Caco-2 (cell line): Measurements from ENCODE around the gene EIF4G1. TPM values are rescaled to one million over a fixed set of nuclear protein-coding genes. Genes with fewer than 3 reads are reported as not detected.
A peak's percentile ranks its signal among the peaks of the same experiment; 100 is the strongest.

Source experiments
- BruUV-seq: library from RNA; stranded (reverse); fragments of 400-500 nt; replicated peaks from 2 replicates; lab custom pipeline; 2021; lab: Mats Ljungman, UMichigan
- CTCF ChIA-PET: fragments of 300-600 bp; sonication (Branson Sonifier 250); formaldehyde crosslinking; loops from one replicate; lab custom pipeline; 2022; ENCODE audit warnings: antibody characterized with exemption; lab: Charles Lee
- POLR2A ChIA-PET: fragments of 300-600 bp; sonication (Branson Sonifier 250); formaldehyde crosslinking; loops from one replicate; lab custom pipeline; 2022; ENCODE audit warnings: antibody characterized with exemption; lab: Charles Lee
- DNase-seq, 2 experiments: peaks; one replicate each; pipeline versions ENCODE4 v3.0.0 to v3.0.0-alpha.2; 2020 to 2022
- H3K27me3 ChIP-seq: replicated peaks from 2 replicates; pipeline ENCODE4 v1.6.0; 2011; ENCODE audit warnings: low read length; ENCODE audit not compliant: control insufficient read depth, insufficient read depth
- H3K36me3 ChIP-seq: 2 replicates; pipeline ENCODE4 v1.5.1; 2011; ENCODE audit warnings: low read length; ENCODE audit not compliant: control insufficient read depth, insufficient read depth
- H3K4me1 ChIP-seq: fragments of 250-450 bp; sonication (Bioruptor Pico); 2 replicates; pipeline ENCODE4 v1.5.1; 2020; ENCODE audit warnings: mild to moderate bottlenecking
- H3K4me3 ChIP-seq: 2 replicates; pipeline ENCODE4 v1.5.1; 2011; ENCODE audit warnings: low read depth, mild to moderate bottlenecking, control low read depth, low read length
- H3K9me3 ChIP-seq: fragments of 250-450 bp; sonication (Bioruptor Pico); 2 replicates; pipeline ENCODE4 v1.5.1; 2020; ENCODE audit warnings: mild to moderate bottlenecking, moderate library complexity
- H3K27ac Mint-ChIP-seq: one replicate; pipeline ENCODE4 v1.8.0; 2022; ENCODE audit warnings: mixed read lengths; ENCODE audit not compliant: unreplicated experiment
- H3K27me3 Mint-ChIP-seq: one replicate; pipeline ENCODE4 v1.8.0; 2022; ENCODE audit warnings: mixed read lengths; ENCODE audit not compliant: insufficient read depth, unreplicated experiment
- H3K36me3 Mint-ChIP-seq: one replicate; pipeline ENCODE4 v1.8.0; 2022; ENCODE audit warnings: mild to moderate bottlenecking, mixed read lengths; ENCODE audit not compliant: insufficient read depth, unreplicated experiment
- H3K4me1 Mint-ChIP-seq: one replicate; pipeline ENCODE4 v1.8.0; 2022; ENCODE audit warnings: low read depth, mixed read lengths; ENCODE audit not compliant: unreplicated experiment
- H3K4me3 Mint-ChIP-seq: one replicate; pipeline ENCODE4 v1.8.0; 2022; ENCODE audit warnings: mild to moderate bottlenecking, moderate library complexity, mixed read lengths; ENCODE audit not compliant: unreplicated experiment
- H3K9me3 Mint-ChIP-seq: one replicate; pipeline ENCODE4 v1.8.0; 2022; ENCODE audit warnings: mixed read lengths; ENCODE audit not compliant: unreplicated experiment
- intact Hi-C: fragments of 100-400 bp; cut with micrococcal nuclease; formaldehyde crosslinking; loops from one replicate; pipeline ENCODE4 v1.10.0; 2022; ENCODE audit not compliant: unreplicated experiment
- total RNA-seq: library from RNA; stranded (reverse); gene quantifications from 2 replicates; pipeline ENCODE4 v1.2.3, GENCODE V29; 2022
- TF ChIP-seq, protein P1 (sequence below), 2 experiments: fragments of 200-600 bp in 1 of 2; IDR thresholded peaks; 1 replicate in 1 of 2; 2 replicates in 1 of 2; pipeline versions ENCODE4 v1.5.1 to v1.8.0; 2011 to 2022; ENCODE audit warnings: antibody characterized with exemption in 1 of 2, control low read depth in 1 of 2, inconsistent platforms in 1 of 2, low read depth in 1 of 2, low read length in 1 of 2, mild to moderate bottlenecking in 1 of 2, moderate library complexity in 1 of 2; ENCODE audit not compliant: insufficient read depth in 1 of 2, severe bottlenecking in 1 of 2, unreplicated experiment in 1 of 2

Gene EIF4G1
- total RNA-seq, 1 experiment from 2014 or later = 423 TPM

DNA sequence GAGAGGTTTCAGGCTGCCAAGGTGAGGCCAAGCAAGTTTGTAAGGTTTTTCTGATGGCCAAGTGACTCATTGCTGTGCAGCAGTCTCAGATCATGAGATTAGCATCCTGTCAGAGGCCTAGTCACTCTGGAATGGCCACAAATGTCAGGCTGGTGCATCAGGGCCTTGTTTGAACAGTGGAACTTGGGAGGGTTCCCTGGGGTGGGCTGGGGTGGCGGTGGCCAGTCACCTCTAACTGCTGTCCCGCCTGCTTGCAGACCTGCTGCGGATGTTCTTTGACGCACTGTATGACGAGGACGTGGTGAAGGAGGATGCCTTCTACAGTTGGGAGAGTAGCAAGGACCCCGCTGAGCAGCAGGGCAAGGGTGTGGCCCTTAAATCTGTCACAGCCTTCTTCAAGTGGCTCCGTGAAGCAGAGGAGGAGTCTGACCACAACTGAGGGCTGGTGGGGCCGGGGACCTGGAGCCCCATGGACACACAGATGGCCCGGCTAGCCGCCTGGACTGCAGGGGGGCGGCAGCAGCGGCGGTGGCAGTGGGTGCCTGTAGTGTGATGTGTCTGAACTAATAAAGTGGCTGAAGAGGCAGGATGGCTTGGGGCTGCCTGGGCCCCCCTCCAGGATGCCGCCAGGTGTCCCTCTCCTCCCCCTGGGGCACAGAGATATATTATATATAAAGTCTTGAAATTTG, 20.2 kb downstream of the EIF4G1 start:
- Mint-ChIP-seq H3K4me3 (no peak overlapping the region), H3K27ac (peak overlapping the region; percentile 53), H3K4me1 (no peaks in the 10 kb centered on the region), H3K36me3 (peaks cover 93% of the 10 kb centered on the region), H3K27me3 (no peaks in the 10 kb centered on the region), H3K9me3 (no peaks in the 10 kb centered on the region)
- intact Hi-C loops = no loop called here
- Histone ChIP-seq H3K4me3 (no peak overlapping the region), H3K27me3 (no peaks in the 10 kb centered on the region), H3K4me1 (no peaks in the 10 kb centered on the region), H3K9me3 (no peaks in the 10 kb centered on the region), H3K36me3 (peaks cover 6% of the 10 kb centered on the region)
- TF ChIP-seq, protein P1, sequence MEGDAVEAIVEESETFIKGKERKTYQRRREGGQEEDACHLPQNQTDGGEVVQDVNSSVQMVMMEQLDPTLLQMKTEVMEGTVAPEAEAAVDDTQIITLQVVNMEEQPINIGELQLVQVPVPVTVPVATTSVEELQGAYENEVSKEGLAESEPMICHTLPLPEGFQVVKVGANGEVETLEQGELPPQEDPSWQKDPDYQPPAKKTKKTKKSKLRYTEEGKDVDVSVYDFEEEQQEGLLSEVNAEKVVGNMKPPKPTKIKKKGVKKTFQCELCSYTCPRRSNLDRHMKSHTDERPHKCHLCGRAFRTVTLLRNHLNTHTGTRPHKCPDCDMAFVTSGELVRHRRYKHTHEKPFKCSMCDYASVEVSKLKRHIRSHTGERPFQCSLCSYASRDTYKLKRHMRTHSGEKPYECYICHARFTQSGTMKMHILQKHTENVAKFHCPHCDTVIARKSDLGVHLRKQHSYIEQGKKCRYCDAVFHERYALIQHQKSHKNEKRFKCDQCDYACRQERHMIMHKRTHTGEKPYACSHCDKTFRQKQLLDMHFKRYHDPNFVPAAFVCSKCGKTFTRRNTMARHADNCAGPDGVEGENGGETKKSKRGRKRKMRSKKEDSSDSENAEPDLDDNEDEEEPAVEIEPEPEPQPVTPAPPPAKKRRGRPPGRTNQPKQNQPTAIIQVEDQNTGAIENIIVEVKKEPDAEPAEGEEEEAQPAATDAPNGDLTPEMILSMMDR (IDR thresholded peaks at IDR 0.05; ENCODE audit: insufficient read depth in 1 of 2, low read depth in 1 of 2, low read length in 1 of 2, severe bottlenecking in 1 of 2, unreplicated experiment in 1 of 2) = no peak
- DNase-seq = no peak
- ChIA-PET CTCF (no interaction called here), POLR2A (no interaction called here)
- BruUV-seq = TSS peak; percentile 20

DNA sequence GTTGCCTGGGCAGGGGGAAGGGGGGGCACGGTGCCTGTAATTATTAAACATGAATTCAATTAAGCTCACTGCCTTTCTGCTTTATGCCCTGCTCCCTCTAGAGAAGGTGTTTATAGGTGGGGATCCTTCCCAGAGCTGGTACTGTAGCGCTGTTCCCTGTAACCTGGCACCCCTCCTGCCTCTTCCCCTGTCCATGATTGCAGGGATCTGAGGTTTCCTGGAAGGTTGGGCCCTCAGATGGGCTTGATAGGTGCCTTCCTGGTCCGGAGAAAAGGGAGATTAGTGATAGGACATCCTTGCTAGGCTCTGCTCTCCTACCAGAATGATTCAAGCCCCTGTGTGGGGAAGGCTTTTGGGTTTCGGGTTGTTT, 20.9 kb downstream of the EIF4G1 start:
- no TSS peak for BruUV-seq
- no peaks in the 10 kb centered on the region for H3K4me1 Mint-ChIP-seq
- peak overlapping the region; percentile 23 for H3K4me3 ChIP-seq
- intact Hi-C loops = no loop called here
- H3K27me3 Mint-ChIP-seq = no peaks in the 10 kb centered on the region
- no peak for DNase-seq
- H3K27me3 ChIP-seq = no peaks in the 10 kb centered on the region
- peak overlapping the region; percentile 77 for H3K4me3 Mint-ChIP-seq
- TF ChIP-seq, protein P1 (IDR thresholded peaks at IDR 0.05; ENCODE audit: insufficient read depth in 1 of 2, low read depth in 1 of 2, low read length in 1 of 2, severe bottlenecking in 1 of 2, unreplicated experiment in 1 of 2) = no peak
- H3K36me3 Mint-ChIP-seq = peaks cover 86% of the 10 kb centered on the region
- no peaks in the 10 kb centered on the region for H3K9me3 ChIP-seq
- H3K36me3 ChIP-seq = peaks cover 6% of the 10 kb centered on the region
- POLR2A ChIA-PET = no interaction called here
- CTCF ChIA-PET = interaction anchor here (1.0 kb wide), 1 partner anchor 10 kb away, joined by 3 read pairs; no protein-coding TSS in a partner anchor
- H3K9me3 Mint-ChIP-seq = no peaks in the 10 kb centered on the region
- peak overlapping the region; percentile 53 for H3K27ac Mint-ChIP-seq
- H3K4me1 ChIP-seq = no peaks in the 10 kb centered on the region

DNA sequence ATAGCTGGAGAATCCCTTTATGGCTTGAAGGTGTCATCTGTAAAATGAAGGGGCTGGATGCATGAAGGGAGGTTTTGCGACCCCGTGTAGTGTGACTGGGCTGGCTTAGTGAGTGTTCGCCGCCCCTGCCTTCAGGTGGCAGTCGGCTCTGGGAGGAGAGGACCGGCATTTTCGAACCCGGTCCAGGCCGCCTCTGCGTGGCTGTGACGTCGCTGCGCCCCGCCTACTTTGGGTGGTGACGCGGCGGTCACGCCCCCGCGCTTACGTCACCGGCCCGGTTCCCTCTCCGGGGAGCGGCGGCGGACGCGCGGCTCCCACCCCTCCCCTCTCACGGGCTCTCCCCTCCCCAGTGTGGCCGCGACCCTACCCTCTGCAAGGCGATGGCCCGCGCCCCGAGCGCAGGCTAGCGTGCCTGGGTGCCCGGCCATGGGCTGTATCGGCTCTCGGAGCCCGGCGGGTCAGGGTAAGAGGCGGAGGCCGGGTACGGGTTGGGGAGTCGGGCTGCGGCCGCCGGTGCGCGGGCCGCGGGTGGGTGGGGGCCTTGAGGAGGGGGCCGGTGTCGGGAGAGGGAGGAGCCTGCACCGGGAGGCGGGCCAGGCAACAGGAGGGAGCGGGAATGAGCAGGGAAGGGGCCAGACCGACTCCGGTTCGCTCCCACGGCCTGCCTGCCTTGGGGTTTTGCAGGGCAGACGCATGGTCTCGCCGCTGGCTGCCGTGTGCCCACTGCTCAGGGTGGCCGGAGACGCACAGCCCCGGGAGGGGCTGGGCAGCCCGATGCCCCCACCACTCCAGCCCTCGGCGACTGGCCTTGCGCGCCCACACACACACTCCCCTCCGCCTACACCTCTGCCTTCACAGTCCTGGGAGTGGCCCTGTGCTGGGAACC, 21.5 kb downstream of the EIF4G1 start:
- H3K27ac Mint-ChIP-seq = peak overlapping the region; percentile 78
- H3K27me3 Mint-ChIP-seq = no peaks in the 10 kb centered on the region
- Histone ChIP-seq H3K36me3 (peaks cover 6% of the 10 kb centered on the region), H3K4me3 (peak overlapping the region; percentile 61), H3K27me3 (no peaks in the 10 kb centered on the region), H3K9me3 (no peaks in the 10 kb centered on the region), H3K4me1 (no peaks in the 10 kb centered on the region)
- peak; percentile 73 to 86 for DNase-seq
- ChIA-PET POLR2A (no interaction called here), CTCF (interaction anchor here (1.0 kb wide), 1 partner anchor 9 kb away, joined by 3 read pairs; no protein-coding TSS in a partner anchor)
- BruUV-seq = TSS peak; percentile 14
- H3K36me3 Mint-ChIP-seq = peaks cover 80% of the 10 kb centered on the region
- peak overlapping the region; percentile 77 for H3K4me3 Mint-ChIP-seq
- no peaks in the 10 kb centered on the region for H3K4me1 Mint-ChIP-seq
- TF ChIP-seq, protein P1 (IDR thresholded peaks at IDR 0.05; ENCODE audit: insufficient read depth in 1 of 2, low read depth in 1 of 2, low read length in 1 of 2, severe bottlenecking in 1 of 2, unreplicated experiment in 1 of 2) = no peak
- intact Hi-C loops = no loop called here
- no peaks in the 10 kb centered on the region for H3K9me3 Mint-ChIP-seq
